ENCODE measurements around the gene TBC1D30. TPM values are rescaled to one million over a fixed set of nuclear protein-coding genes. Genes with fewer than 3 reads are reported as not detected.

The TBC1D30 gene
- total RNA-seq, 2 experiments from 2014 or later: 0.28 to 0.49 TPM

DNA sequence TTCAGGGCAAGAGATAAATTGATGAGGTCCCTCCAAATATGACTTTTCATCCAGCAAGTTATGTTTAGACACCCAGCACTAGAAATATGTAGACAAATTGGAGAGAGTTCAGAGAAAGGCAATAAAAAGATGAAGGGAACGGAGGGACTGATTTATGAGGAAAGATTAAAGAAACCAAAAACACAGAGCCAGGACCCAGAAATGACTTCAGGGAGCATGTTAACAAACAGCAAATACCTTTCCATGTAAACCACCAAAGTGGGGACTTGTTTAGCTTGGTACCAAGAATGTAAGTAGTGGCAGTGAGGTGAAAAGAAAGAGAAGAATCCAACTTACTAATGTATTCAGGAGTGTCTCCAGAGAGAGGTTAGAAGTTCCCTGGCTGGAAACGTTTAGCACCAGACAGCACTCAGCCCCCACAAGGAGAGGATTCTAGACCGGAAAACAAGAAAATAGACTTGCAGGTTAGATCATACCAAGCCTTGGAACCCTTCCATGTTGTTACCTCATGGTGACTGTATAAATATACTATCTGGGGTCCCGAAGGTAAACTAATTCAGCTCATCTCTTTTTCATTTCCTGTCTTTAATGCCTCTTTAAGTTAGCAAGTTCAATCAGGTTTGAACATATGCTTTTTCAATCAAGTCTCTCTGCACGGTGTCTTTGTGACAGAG, 79.2 kb downstream of the TBC1D30 start:
- intact Hi-C loops (cut with DNase I, micrococcal nuclease): no loop called here
- H3K27ac ChIP-seq (ENCODE audit: low read depth in 1 of 2, low read length in 2 of 2): no peak overlapping the region
- Mint-ChIP-seq H3K27me3 (peaks cover 10% of the 10 kb centered on the region), H3K9me3 (no peaks in the 10 kb centered on the region), H3K4me1 (ENCODE audit: low read depth) (no peaks in the 10 kb centered on the region), H3K36me3 (ENCODE audit: low read depth) (no peaks in the 10 kb centered on the region), H3K27ac (no peak overlapping the region), H3K4me3 (no peak overlapping the region)
- POLR2A ChIA-PET: interaction anchor here (1.1 kb wide), 1 partner anchor 41 kb away, joined by 3 read pairs; no protein-coding TSS in a partner anchor
- DNase-seq (no peak), ATAC-seq (ENCODE audit: poor library complexity) (no peak)
- no peaks in the 10 kb centered on the region for H3K27me3 ChIP-seq (ENCODE audit: control insufficient read depth in 1 of 2, insufficient read depth in 2 of 2, low read length in 2 of 2)
- no peaks in the 10 kb centered on the region for H3K4me1 ChIP-seq (ENCODE audit: insufficient read depth, low read length)
- H3K36me3 ChIP-seq (ENCODE audit: insufficient read depth, low read length): no peaks in the 10 kb centered on the region
- CTCF ChIA-PET: no interaction called here
- H3K4me3 ChIP-seq (ENCODE audit: low read length): no peak overlapping the region
- no peaks in the 10 kb centered on the region for H3K9me3 ChIP-seq (ENCODE audit: control insufficient read depth in 1 of 2, insufficient read depth in 1 of 2, low read length in 2 of 2)
- TF ChIP-seq, protein P1, sequence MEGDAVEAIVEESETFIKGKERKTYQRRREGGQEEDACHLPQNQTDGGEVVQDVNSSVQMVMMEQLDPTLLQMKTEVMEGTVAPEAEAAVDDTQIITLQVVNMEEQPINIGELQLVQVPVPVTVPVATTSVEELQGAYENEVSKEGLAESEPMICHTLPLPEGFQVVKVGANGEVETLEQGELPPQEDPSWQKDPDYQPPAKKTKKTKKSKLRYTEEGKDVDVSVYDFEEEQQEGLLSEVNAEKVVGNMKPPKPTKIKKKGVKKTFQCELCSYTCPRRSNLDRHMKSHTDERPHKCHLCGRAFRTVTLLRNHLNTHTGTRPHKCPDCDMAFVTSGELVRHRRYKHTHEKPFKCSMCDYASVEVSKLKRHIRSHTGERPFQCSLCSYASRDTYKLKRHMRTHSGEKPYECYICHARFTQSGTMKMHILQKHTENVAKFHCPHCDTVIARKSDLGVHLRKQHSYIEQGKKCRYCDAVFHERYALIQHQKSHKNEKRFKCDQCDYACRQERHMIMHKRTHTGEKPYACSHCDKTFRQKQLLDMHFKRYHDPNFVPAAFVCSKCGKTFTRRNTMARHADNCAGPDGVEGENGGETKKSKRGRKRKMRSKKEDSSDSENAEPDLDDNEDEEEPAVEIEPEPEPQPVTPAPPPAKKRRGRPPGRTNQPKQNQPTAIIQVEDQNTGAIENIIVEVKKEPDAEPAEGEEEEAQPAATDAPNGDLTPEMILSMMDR (IDR thresholded peaks at IDR 0.05): no peak

DNA sequence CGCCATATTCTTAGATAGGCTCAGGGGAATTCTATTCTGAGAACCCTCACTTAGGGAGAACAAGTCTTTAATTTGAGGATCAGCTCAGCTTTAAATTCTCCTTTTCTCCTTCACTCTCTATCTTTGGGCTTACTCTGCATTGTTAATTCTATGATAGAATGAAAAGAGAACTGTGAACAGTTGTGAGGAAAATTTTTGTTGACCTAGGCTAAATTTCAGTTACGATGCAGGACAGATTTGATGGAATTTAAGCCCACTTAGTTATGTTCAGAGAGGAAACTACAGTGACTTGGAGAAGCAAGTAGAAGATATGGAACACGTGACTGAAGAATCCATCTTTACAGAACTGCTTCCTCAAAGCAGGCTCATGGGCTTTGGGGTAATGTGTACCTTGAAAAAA, 82.7 kb downstream of the TBC1D30 start:
- H3K27ac Mint-ChIP-seq: no peak overlapping the region
- Histone ChIP-seq H3K36me3 (ENCODE audit: insufficient read depth, low read length) (no peaks in the 10 kb centered on the region), H3K27ac (ENCODE audit: low read depth in 1 of 2, low read length in 2 of 2) (no peak overlapping the region), H3K4me3 (ENCODE audit: low read length) (no peak overlapping the region), H3K9me3 (ENCODE audit: control insufficient read depth in 1 of 2, insufficient read depth in 1 of 2, low read length in 2 of 2) (no peaks in the 10 kb centered on the region), H3K27me3 (ENCODE audit: control insufficient read depth in 1 of 2, insufficient read depth in 2 of 2, low read length in 2 of 2) (no peaks in the 10 kb centered on the region), H3K4me1 (ENCODE audit: insufficient read depth, low read length) (no peaks in the 10 kb centered on the region)
- TF ChIP-seq, protein P1 (IDR thresholded peaks at IDR 0.05): no peak
- ChIA-PET POLR2A (no interaction called here), CTCF (no interaction called here)
- intact Hi-C loops (cut with DNase I, micrococcal nuclease): no loop called here
- H3K36me3 Mint-ChIP-seq (ENCODE audit: low read depth): no peaks in the 10 kb centered on the region
- no peak overlapping the region for H3K4me3 Mint-ChIP-seq
- H3K9me3 Mint-ChIP-seq: no peaks in the 10 kb centered on the region
- peaks cover 19% of the 10 kb centered on the region for H3K27me3 Mint-ChIP-seq
- no peak for ATAC-seq (ENCODE audit: poor library complexity)
- H3K4me1 Mint-ChIP-seq (ENCODE audit: low read depth): no peaks in the 10 kb centered on the region
- DNase-seq: no peak

DNA sequence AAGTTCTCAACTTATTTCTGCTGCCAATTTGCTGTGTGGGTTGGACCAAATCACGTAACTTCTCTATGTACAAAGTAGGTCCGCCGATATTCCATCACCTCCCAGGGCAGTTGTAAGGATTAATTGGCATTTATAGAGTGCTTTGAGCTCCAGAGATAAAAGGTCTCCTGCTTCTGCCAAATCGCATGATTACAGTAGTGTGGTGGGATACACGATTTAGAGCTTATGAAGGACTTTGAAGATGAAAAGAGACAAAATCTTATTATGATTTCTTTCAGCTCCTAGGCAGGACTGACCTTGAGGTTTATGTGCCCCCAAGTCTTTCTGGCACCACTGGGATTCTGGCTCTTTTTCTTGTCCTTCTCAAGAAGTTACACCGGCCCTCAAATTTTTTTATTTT, 84.7 kb downstream of the TBC1D30 start:
- ATAC-seq (ENCODE audit: poor library complexity) (no peak), DNase-seq (no peak)
- Mint-ChIP-seq H3K9me3 (no peaks in the 10 kb centered on the region), H3K27me3 (peaks cover 21% of the 10 kb centered on the region), H3K4me1 (ENCODE audit: low read depth) (no peaks in the 10 kb centered on the region), H3K4me3 (no peak overlapping the region), H3K27ac (no peak overlapping the region), H3K36me3 (ENCODE audit: low read depth) (no peaks in the 10 kb centered on the region)
- CTCF ChIA-PET: no interaction called here
- Histone ChIP-seq H3K4me1 (ENCODE audit: insufficient read depth, low read length) (no peaks in the 10 kb centered on the region), H3K27me3 (ENCODE audit: control insufficient read depth in 1 of 2, insufficient read depth in 2 of 2, low read length in 2 of 2) (peaks cover 0 to 7% of the 10 kb centered on the region in 2 experiments), H3K9me3 (ENCODE audit: control insufficient read depth in 1 of 2, insufficient read depth in 1 of 2, low read length in 2 of 2) (no peaks in the 10 kb centered on the region), H3K36me3 (ENCODE audit: insufficient read depth, low read length) (no peaks in the 10 kb centered on the region), H3K4me3 (ENCODE audit: low read length) (no peak overlapping the region), H3K27ac (ENCODE audit: low read depth in 1 of 2, low read length in 2 of 2) (no peak overlapping the region)
- intact Hi-C loops (cut with DNase I, micrococcal nuclease): no loop called here
- POLR2A ChIA-PET: no interaction called here
- TF ChIP-seq, protein P1 (IDR thresholded peaks at IDR 0.05): no peak

All from CD4-positive, alpha-beta T cell (primary cell).